ENCODE measurements around the gene CMSS1. TPM values are rescaled to one million over a fixed set of nuclear protein-coding genes. Genes with fewer than 3 reads are reported as not detected.
A peak's percentile ranks its signal among the peaks of the same experiment; 100 is the strongest.

CMSS1 gene
- polyA plus RNA-seq, 1 of the 3 experiments (the other 2 are of a cell fraction): 9.1 TPM

DNA sequence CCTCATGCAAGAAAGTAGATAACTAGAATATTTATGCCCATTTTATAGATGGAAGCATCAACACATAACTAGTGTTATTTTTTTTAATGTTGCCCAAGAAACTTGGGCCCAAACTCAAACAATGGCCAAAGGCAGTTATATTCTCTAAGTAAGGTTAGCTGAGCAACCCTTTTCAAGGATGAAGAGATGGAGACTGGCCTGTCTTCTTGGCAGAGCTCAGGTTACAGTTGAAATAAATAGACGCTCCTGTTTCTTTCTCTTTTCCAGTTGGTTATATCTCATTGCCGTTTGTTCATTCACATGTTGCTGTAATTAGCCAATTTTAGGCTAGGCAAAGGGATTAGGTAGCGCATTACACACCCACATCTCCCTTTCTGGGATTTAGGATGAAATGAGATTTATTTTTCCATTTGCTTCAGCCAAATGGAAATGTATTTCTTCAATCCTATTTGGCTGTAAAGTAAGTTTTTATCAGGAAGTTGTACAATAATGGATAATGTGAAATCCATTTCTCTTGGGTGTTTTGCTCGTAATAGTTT is 93.2 kb downstream of the CMSS1 start:
- Histone ChIP-seq H3K27me3 (ENCODE audit: insufficient read depth) (no peaks in the 10 kb centered on the region), H3K79me2 (ENCODE audit: insufficient read depth) (no peaks in the 10 kb centered on the region), H3F3A (replicated peaks; ENCODE audit: insufficient read depth) (peaks cover 9% of the 10 kb centered on the region), H3K4me2 (0 out of 2 replicates have a peak overlapping the region, but pooled peaks have one; percentile 17), H3K4me3 (ENCODE audit: low read depth in 2 of 2, low read length in 1 of 2) (no peak overlapping the region), H4K20me1 (ENCODE audit: insufficient read depth) (no peaks in the 10 kb centered on the region), H3K9me3 (no peaks in the 10 kb centered on the region), H3K9ac (peak overlapping the region; percentile 39), H3K36me3 (replicated peaks in 1 of 2; ENCODE audit: control insufficient read depth in 1 of 2, insufficient read depth in 2 of 2, low read length in 1 of 2) (no peaks in the 10 kb centered on the region), H3K9me2 (no peaks in the 10 kb centered on the region), H3K4me1 (ENCODE audit: control insufficient read depth in 1 of 2, insufficient read depth in 2 of 2, low read depth in 1 of 2, low read length in 1 of 2) (peaks cover 4 to 18% of the 10 kb centered on the region in 2 experiments; a peak in 3 of 4 replicates), H3K27ac (ENCODE audit: low read depth in 2 of 2, low read length in 1 of 2) (peak overlapping the region in 1 of 2 experiments; percentile 65; a peak in 2 of 4 replicates), H2AFZ (ENCODE audit: low read depth) (no peak overlapping the region)
- ChIA-PET CTCF (interaction anchor here (0.6 to 2.0 kb wide), 3 partner anchors 10 to 172 kb away, joined by 3 to 4 read pairs (median 3); no protein-coding TSS in a partner anchor), POLR2A (no interaction called here)
- DNase-seq: no peak
- TF ChIP-seq FOSL2 (IDR thresholded peaks at IDR 0.05; ENCODE audit: borderline replicate concordance, low read depth): no peak
- 86% methylated on average over 4 of the region's 4 CpGs for WGBS (ENCODE audit: low lambda C conversion rate)

- no peaks in the 10 kb centered on the region for H3K9me2 ChIP-seq
- no peak overlapping the region for H3K9ac ChIP-seq
- ChIA-PET POLR2A (no interaction called here), CTCF (interaction anchor here (1.0 to 2.0 kb wide), 2 partner anchors 11 to 19 kb away, joined by 3 to 4 read pairs; no protein-coding TSS in a partner anchor)
- H3F3A ChIP-seq (replicated peaks; ENCODE audit: insufficient read depth): peaks cover 9% of the 10 kb centered on the region
- H3K4me3 ChIP-seq (ENCODE audit: low read depth in 2 of 2, low read length in 1 of 2): no peak overlapping the region
- WGBS (ENCODE audit: low lambda C conversion rate): 68% methylated on average over 3 of the region's 3 CpGs
- peaks cover 8 to 18% of the 10 kb centered on the region in 2 experiments; a peak in 3 of 4 replicates for H3K4me1 ChIP-seq (ENCODE audit: control insufficient read depth in 1 of 2, insufficient read depth in 2 of 2, low read depth in 1 of 2, low read length in 1 of 2)
- TF ChIP-seq EP300 (IDR thresholded peaks at IDR 0.05; ENCODE audit: borderline replicate concordance in 1 of 2, low read depth in 1 of 2, low read length in 1 of 2): peak in 1 of 2 experiments; percentile 44; a peak in 1 of 4 replicates
- no peak for TF ChIP-seq RFX5 (IDR thresholded peaks at IDR 0.05; ENCODE audit: low read length)
- 0 out of 2 replicates have a peak, but pooled peaks have one; percentile 4 for TF ChIP-seq TCF12 (IDR thresholded peaks at IDR 0.05)
- no peaks in the 10 kb centered on the region for H3K9me3 ChIP-seq
- H3K79me2 ChIP-seq (ENCODE audit: insufficient read depth): no peaks in the 10 kb centered on the region
- H3K27me3 ChIP-seq (ENCODE audit: insufficient read depth): no peaks in the 10 kb centered on the region
- H3K4me2 ChIP-seq: no peak overlapping the region
- H3K36me3 ChIP-seq (replicated peaks in 1 of 2; ENCODE audit: control insufficient read depth in 1 of 2, insufficient read depth in 2 of 2, low read length in 1 of 2): no peaks in the 10 kb centered on the region
- H3K27ac ChIP-seq (ENCODE audit: low read depth in 2 of 2, low read length in 1 of 2): no peak overlapping the region
- H4K20me1 ChIP-seq (ENCODE audit: insufficient read depth): no peaks in the 10 kb centered on the region
- peak; percentile 29 for DNase-seq
- no peak overlapping the region for H2AFZ ChIP-seq (ENCODE audit: low read depth)
These were observed 93.8 kb downstream of the CMSS1 start for GRCh38 chr3:99911433-99911832.

DNA sequence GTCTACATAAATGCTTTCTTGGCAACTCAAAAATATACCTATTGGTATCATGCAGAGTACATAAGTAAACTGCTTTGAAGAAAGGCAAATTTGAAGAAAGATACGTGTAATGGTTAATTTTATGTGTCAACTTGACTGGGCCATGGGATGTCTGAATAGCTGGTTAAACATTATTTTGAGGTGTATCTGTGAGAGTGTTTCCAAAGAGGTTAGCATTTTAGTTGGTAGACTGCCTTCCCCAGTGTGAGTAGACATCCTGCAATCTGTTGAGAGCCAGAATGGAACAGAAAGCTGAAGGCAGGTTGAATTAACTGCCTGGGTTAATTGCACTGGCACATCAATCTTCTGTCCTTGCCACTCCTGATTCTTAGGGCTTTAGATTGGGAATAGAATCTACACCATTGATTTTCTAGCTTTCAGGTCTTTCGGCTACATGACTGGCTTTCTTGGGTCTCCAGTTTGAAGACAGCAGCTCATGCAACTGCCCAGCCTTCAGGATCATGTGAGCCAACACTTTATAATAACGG is 98.3 kb downstream of the CMSS1 start:
- Histone ChIP-seq H3K4me3 (ENCODE audit: low read depth in 2 of 2, low read length in 1 of 2) (no peak overlapping the region), H3K4me2 (no peak overlapping the region), H3K79me2 (ENCODE audit: insufficient read depth) (no peaks in the 10 kb centered on the region), H4K20me1 (ENCODE audit: insufficient read depth) (no peaks in the 10 kb centered on the region), H3K36me3 (replicated peaks in 1 of 2; ENCODE audit: control insufficient read depth in 1 of 2, insufficient read depth in 2 of 2, low read length in 1 of 2) (no peaks in the 10 kb centered on the region), H3K27ac (ENCODE audit: low read depth in 2 of 2, low read length in 1 of 2) (no peak overlapping the region), H3K4me1 (ENCODE audit: control insufficient read depth in 1 of 2, insufficient read depth in 2 of 2, low read depth in 1 of 2, low read length in 1 of 2) (peaks cover 8 to 18% of the 10 kb centered on the region in 2 experiments; a peak in 3 of 4 replicates), H3K9me3 (no peaks in the 10 kb centered on the region), H3K27me3 (ENCODE audit: insufficient read depth) (no peaks in the 10 kb centered on the region), H2AFZ (ENCODE audit: low read depth) (no peak overlapping the region), H3K9ac (no peak overlapping the region), H3K9me2 (no peaks in the 10 kb centered on the region), H3F3A (replicated peaks; ENCODE audit: insufficient read depth) (peaks cover 3% of the 10 kb centered on the region)
- CTCF ChIA-PET: interaction anchor here (0.6 to 1.3 kb wide), 5 partner anchors 51 to 533 kb away, joined by 3 to 4 read pairs (median 3); no protein-coding TSS in a partner anchor
- WGBS (ENCODE audit: low lambda C conversion rate): 86% methylated on average over 3 of the region's 3 CpGs
- DNase-seq: no peak
- no peak for TF ChIP-seq RCOR1 (IDR thresholded peaks at IDR 0.05; ENCODE audit: low read length)
- no peak for TF ChIP-seq TCF12 (IDR thresholded peaks at IDR 0.05)
- no peak for TF ChIP-seq YY1 (IDR thresholded peaks at IDR 0.05; ENCODE audit: low read depth)
- TF ChIP-seq NFIC (IDR thresholded peaks at IDR 0.05; ENCODE audit: borderline replicate concordance): no peak
- POLR2A ChIA-PET: no interaction called here

Data from SK-N-SH (cell line).